Measurements from ENCODE around the gene ZBTB16. TPM values are rescaled to one million over a fixed set of nuclear protein-coding genes. Genes with fewer than 3 reads are reported as not detected.

Gene ZBTB16
- total and polyA plus RNA-seq, 2 experiments from 2014 or later = 0.29 to 1.4 TPM

DNA sequence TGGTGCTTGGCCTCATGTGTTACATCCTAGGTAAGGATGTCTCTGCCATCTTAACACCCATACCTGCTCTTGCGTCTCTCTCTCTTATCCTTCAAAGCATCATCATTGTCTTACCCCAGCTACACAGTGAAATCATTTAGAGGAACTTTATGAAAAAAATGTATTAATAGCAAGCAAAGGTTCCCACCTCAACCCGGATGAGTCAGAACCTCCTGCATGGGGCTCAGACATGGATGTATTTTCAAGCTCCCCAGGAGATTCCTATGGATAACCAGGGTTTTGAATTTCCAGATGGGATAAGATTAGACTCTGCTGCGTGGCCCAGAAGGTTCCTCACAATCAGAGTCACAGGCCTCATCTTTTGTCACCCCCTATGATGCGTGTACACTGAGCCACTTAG, 147.6 kb downstream of the ZBTB16 start:
- Histone ChIP-seq H3K9me2 (ENCODE audit: insufficient read depth) (no peaks in the 10 kb centered on the region), H3K36me3 (ENCODE audit: insufficient read depth) (no peaks in the 10 kb centered on the region), H3K4me1 (ENCODE audit: insufficient read depth) (peaks cover 12% of the 10 kb centered on the region), H3K4me2 (no peak overlapping the region), H2AFZ (no peak overlapping the region), H3K27ac (ENCODE audit: low read depth) (no peak overlapping the region), H4K20me1 (replicated peaks; ENCODE audit: insufficient read depth) (no peaks in the 10 kb centered on the region; the same call in 1 of the 2 replicates), H3F3A (replicated peaks; ENCODE audit: low read depth) (no peaks in the 10 kb centered on the region), H3K4me3 (no peak overlapping the region), H3K79me2 (replicated peaks; ENCODE audit: insufficient read depth) (no peaks in the 10 kb centered on the region), H3K27me3 (ENCODE audit: insufficient read depth) (no peaks in the 10 kb centered on the region)
- Mint-ChIP-seq H3K27ac (no peak overlapping the region), H3K4me3 (no peak overlapping the region), H3K9me3 (no peaks in the 10 kb centered on the region), H3K36me3 (ENCODE audit: low read depth) (no peaks in the 10 kb centered on the region), H3K27me3 (ENCODE audit: insufficient read depth, low read depth, poor library complexity) (peaks cover 1% of the 10 kb centered on the region), H3K4me1 (peaks cover 26% of the 10 kb centered on the region)
- ATAC-seq (no peak), DNase-seq (ENCODE audit: low spot score) (no peak)
- TF ChIP-seq EZH2 (IDR thresholded peaks at IDR 0.05; ENCODE audit: low read depth, unreplicated experiment) = no peak

DNA sequence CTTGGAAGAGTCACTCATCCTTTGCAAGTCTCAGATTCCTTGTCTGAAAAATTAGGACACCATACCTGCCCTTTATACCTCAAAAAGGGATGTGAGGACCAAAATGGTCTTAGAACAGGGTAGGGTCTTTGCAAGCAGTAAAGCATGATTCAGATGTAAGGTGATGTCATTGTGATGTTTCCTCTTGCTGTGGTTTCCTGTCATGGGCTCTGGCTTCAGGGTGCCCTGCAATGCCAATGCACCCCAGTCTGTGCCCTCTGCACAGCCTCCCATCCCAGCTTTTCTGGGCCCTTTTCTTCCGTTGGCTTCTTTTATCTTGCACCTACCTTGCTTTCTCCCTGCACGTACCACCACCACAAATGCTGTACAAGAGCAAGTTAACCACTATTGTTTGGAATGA, 148.9 kb downstream of the ZBTB16 start:
- Histone ChIP-seq H4K20me1 (replicated peaks; ENCODE audit: insufficient read depth) (no peaks in the 10 kb centered on the region), H3K4me2 (no peak overlapping the region), H3F3A (replicated peaks; ENCODE audit: low read depth) (no peaks in the 10 kb centered on the region), H3K79me2 (replicated peaks; ENCODE audit: insufficient read depth) (no peaks in the 10 kb centered on the region), H3K4me1 (ENCODE audit: insufficient read depth) (peaks cover 25% of the 10 kb centered on the region), H3K27ac (ENCODE audit: low read depth) (no peak overlapping the region), H3K9me2 (ENCODE audit: insufficient read depth) (no peaks in the 10 kb centered on the region), H3K4me3 (no peak overlapping the region), H3K36me3 (ENCODE audit: insufficient read depth) (no peaks in the 10 kb centered on the region), H3K27me3 (ENCODE audit: insufficient read depth) (no peaks in the 10 kb centered on the region), H2AFZ (no peak overlapping the region)
- DNase-seq (ENCODE audit: low spot score) = no peak
- Mint-ChIP-seq H3K36me3 (ENCODE audit: low read depth) (no peaks in the 10 kb centered on the region), H3K27ac (no peak overlapping the region), H3K4me1 (peaks cover 34% of the 10 kb centered on the region), H3K27me3 (ENCODE audit: insufficient read depth, low read depth, poor library complexity) (peaks cover 1% of the 10 kb centered on the region), H3K9me3 (no peaks in the 10 kb centered on the region), H3K4me3 (no peak overlapping the region)
- no peak for ATAC-seq
- TF ChIP-seq STAT1 (IDR thresholded peaks at IDR 0.05; ENCODE audit: unreplicated experiment) (no peak), CREB1 (CRISPR knock-in tag; IDR thresholded peaks at IDR 0.05; ENCODE audit: low read depth) (no peak), POLR2AphosphoS5 (IDR thresholded peaks at IDR 0.05; ENCODE audit: low read depth) (no peak), EZH2 (IDR thresholded peaks at IDR 0.05; ENCODE audit: low read depth, unreplicated experiment) (no peak), JUNB (IDR thresholded peaks at IDR 0.05; ENCODE audit: unreplicated experiment) (no peak), EZH2phosphoT487 (IDR thresholded peaks at IDR 0.05; ENCODE audit: unreplicated experiment) (no peak)
- TF ChIP-seq, protein P1, sequence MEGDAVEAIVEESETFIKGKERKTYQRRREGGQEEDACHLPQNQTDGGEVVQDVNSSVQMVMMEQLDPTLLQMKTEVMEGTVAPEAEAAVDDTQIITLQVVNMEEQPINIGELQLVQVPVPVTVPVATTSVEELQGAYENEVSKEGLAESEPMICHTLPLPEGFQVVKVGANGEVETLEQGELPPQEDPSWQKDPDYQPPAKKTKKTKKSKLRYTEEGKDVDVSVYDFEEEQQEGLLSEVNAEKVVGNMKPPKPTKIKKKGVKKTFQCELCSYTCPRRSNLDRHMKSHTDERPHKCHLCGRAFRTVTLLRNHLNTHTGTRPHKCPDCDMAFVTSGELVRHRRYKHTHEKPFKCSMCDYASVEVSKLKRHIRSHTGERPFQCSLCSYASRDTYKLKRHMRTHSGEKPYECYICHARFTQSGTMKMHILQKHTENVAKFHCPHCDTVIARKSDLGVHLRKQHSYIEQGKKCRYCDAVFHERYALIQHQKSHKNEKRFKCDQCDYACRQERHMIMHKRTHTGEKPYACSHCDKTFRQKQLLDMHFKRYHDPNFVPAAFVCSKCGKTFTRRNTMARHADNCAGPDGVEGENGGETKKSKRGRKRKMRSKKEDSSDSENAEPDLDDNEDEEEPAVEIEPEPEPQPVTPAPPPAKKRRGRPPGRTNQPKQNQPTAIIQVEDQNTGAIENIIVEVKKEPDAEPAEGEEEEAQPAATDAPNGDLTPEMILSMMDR (conservative IDR thresholded peaks at IDR 0.05; ENCODE audit: low read depth in 2 of 2) = no peak
- TF ChIP-seq, protein P2, sequence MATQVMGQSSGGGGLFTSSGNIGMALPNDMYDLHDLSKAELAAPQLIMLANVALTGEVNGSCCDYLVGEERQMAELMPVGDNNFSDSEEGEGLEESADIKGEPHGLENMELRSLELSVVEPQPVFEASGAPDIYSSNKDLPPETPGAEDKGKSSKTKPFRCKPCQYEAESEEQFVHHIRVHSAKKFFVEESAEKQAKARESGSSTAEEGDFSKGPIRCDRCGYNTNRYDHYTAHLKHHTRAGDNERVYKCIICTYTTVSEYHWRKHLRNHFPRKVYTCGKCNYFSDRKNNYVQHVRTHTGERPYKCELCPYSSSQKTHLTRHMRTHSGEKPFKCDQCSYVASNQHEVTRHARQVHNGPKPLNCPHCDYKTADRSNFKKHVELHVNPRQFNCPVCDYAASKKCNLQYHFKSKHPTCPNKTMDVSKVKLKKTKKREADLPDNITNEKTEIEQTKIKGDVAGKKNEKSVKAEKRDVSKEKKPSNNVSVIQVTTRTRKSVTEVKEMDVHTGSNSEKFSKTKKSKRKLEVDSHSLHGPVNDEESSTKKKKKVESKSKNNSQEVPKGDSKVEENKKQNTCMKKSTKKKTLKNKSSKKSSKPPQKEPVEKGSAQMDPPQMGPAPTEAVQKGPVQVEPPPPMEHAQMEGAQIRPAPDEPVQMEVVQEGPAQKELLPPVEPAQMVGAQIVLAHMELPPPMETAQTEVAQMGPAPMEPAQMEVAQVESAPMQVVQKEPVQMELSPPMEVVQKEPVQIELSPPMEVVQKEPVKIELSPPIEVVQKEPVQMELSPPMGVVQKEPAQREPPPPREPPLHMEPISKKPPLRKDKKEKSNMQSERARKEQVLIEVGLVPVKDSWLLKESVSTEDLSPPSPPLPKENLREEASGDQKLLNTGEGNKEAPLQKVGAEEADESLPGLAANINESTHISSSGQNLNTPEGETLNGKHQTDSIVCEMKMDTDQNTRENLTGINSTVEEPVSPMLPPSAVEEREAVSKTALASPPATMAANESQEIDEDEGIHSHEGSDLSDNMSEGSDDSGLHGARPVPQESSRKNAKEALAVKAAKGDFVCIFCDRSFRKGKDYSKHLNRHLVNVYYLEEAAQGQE (IDR thresholded peaks at IDR 0.05; ENCODE audit: unreplicated experiment) = no peak

Measured in GM23338 (cell line).